MCF 10A (cell line): Measurements from ENCODE around the gene CACNA1D. TPM values are rescaled to one million over a fixed set of nuclear protein-coding genes. Genes with fewer than 3 reads are reported as not detected.

Source experiments
- BruUV-seq: library from RNA; stranded (reverse); fragments of 400-500 nt; replicated peaks from 2 replicates; lab custom pipeline; 2021; lab: Mats Ljungman, UMichigan
- CTCF ChIA-PET: fragments of 300-600 bp; sonication (Branson Sonifier 250); formaldehyde crosslinking; extraction: SDS; loops from one replicate; lab custom pipeline; 2021; ENCODE audit warnings: antibody characterized with exemption, inconsistent platforms; lab: Yijun Ruan, JAX
- POLR2A ChIA-PET: fragments of 300-600, 350-650 bp; sonication (Branson Sonifier 250); formaldehyde crosslinking; extraction: SDS; loops from one replicate; lab custom pipeline; 2020; ENCODE audit warnings: antibody characterized with exemption, inconsistent platforms; lab: Yijun Ruan, JAX
- DNase-seq: peaks from one replicate; pipeline ENCODE4 v3.0.0-alpha.2; 2018; ENCODE audit not compliant: unreplicated experiment
- H3K27ac Mint-ChIP-seq: one replicate; pipeline ENCODE4 v1.8.0; 2022; ENCODE audit warnings: mild to moderate bottlenecking, low read depth, mixed read lengths; ENCODE audit not compliant: unreplicated experiment
- H3K27me3 Mint-ChIP-seq: one replicate; pipeline ENCODE4 v1.8.0; 2022; ENCODE audit warnings: mixed read lengths; ENCODE audit not compliant: insufficient read depth, unreplicated experiment
- H3K36me3 Mint-ChIP-seq: one replicate; pipeline ENCODE4 v1.8.0; 2022; ENCODE audit warnings: mild to moderate bottlenecking, moderate library complexity, mixed read lengths; ENCODE audit not compliant: insufficient read depth, unreplicated experiment
- H3K4me1 Mint-ChIP-seq: one replicate; pipeline ENCODE4 v1.8.0; 2022; ENCODE audit warnings: mixed read lengths; ENCODE audit not compliant: insufficient read depth, unreplicated experiment
- H3K4me3 Mint-ChIP-seq: one replicate; pipeline ENCODE4 v1.8.0; 2022; ENCODE audit warnings: mild to moderate bottlenecking, moderate library complexity, mixed read lengths; ENCODE audit not compliant: unreplicated experiment
- H3K9me3 Mint-ChIP-seq: one replicate; pipeline ENCODE4 v1.8.0; 2022; ENCODE audit warnings: mixed read lengths; ENCODE audit not compliant: unreplicated experiment
- intact Hi-C: fragments of 100-400 bp; cut with micrococcal nuclease; formaldehyde crosslinking; loops from 2 replicates; pipeline ENCODE4 v1.14.1; 2022
- total RNA-seq: library from RNA; stranded (reverse); gene quantifications from 2 replicates; pipeline ENCODE4 v1.2.3, GENCODE V29; 2022
- TF ChIP-seq, protein P1 (sequence below): fragments of 200-600 bp; IDR thresholded peaks from one replicate; pipeline ENCODE4 v1.8.0; 2022; ENCODE audit warnings: antibody characterized with exemption, mild to moderate bottlenecking; ENCODE audit not compliant: unreplicated experiment

The CACNA1D gene
- total RNA-seq, 1 experiment from 2014 or later: 0.26 TPM

DNA sequence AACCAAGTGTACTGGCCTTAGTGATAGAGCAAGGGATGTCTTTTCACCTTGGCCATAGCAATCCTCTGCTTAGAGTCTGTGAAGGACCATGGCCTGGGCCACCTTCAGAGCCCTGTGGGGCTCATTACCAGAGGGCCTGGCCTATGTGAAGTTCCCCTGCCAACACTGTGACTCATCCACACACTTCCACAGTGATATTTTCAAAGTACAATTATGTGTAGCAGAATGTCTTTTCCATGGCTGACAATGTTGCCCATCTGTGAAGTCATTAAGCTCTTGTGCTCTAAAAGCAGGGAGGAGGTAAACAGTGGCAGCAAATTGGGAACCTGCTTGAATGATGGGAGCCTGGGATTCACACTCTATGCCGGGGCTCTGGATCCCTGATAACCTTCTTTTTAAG is 12.2 kb upstream of the CACNA1D start:
- TF ChIP-seq, protein P1, sequence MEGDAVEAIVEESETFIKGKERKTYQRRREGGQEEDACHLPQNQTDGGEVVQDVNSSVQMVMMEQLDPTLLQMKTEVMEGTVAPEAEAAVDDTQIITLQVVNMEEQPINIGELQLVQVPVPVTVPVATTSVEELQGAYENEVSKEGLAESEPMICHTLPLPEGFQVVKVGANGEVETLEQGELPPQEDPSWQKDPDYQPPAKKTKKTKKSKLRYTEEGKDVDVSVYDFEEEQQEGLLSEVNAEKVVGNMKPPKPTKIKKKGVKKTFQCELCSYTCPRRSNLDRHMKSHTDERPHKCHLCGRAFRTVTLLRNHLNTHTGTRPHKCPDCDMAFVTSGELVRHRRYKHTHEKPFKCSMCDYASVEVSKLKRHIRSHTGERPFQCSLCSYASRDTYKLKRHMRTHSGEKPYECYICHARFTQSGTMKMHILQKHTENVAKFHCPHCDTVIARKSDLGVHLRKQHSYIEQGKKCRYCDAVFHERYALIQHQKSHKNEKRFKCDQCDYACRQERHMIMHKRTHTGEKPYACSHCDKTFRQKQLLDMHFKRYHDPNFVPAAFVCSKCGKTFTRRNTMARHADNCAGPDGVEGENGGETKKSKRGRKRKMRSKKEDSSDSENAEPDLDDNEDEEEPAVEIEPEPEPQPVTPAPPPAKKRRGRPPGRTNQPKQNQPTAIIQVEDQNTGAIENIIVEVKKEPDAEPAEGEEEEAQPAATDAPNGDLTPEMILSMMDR: no peak
- H3K9me3 Mint-ChIP-seq: no peaks in the 10 kb centered on the region
- no TSS peak for BruUV-seq
- H3K36me3 Mint-ChIP-seq: no peaks in the 10 kb centered on the region
- H3K27me3 Mint-ChIP-seq: no peaks in the 10 kb centered on the region
- H3K27ac Mint-ChIP-seq: no peak overlapping the region
- no peak overlapping the region for H3K4me3 Mint-ChIP-seq
- DNase-seq: no peak
- H3K4me1 Mint-ChIP-seq: no peaks in the 10 kb centered on the region
- intact Hi-C loops: no loop called here
- ChIA-PET CTCF (interaction anchor here (0.6 to 1.1 kb wide), 2 partner anchors 20 to 31 kb away, joined by 3 read pairs; no protein-coding TSS in a partner anchor), POLR2A (no interaction called here)

GRCh38 chr3:53483821-53484220 is 10.6 kb upstream of the CACNA1D start:
- TF ChIP-seq, protein P1: no peak
- no peaks in the 10 kb centered on the region for H3K9me3 Mint-ChIP-seq
- H3K27ac Mint-ChIP-seq: no peak overlapping the region
- no peaks in the 10 kb centered on the region for H3K27me3 Mint-ChIP-seq
- intact Hi-C loops: no loop called here
- POLR2A ChIA-PET: no interaction called here
- CTCF ChIA-PET: no interaction called here
- H3K4me1 Mint-ChIP-seq: no peaks in the 10 kb centered on the region
- BruUV-seq: no TSS peak
- DNase-seq: no peak
- H3K4me3 Mint-ChIP-seq: no peak overlapping the region
- no peaks in the 10 kb centered on the region for H3K36me3 Mint-ChIP-seq

GRCh38 chr3:53484984-53485383 is 9.4 kb upstream of the CACNA1D start:
- CTCF ChIA-PET: interaction anchor here (0.8 kb wide), 1 partner anchor 11 kb away, joined by 6 read pairs; no protein-coding TSS in a partner anchor
- no peak for DNase-seq
- POLR2A ChIA-PET: no interaction called here
- Mint-ChIP-seq H3K9me3 (no peaks in the 10 kb centered on the region), H3K4me3 (no peak overlapping the region), H3K27me3 (peaks cover 7% of the 10 kb centered on the region), H3K27ac (no peak overlapping the region), H3K4me1 (no peaks in the 10 kb centered on the region), H3K36me3 (no peaks in the 10 kb centered on the region)
- no TSS peak for BruUV-seq
- TF ChIP-seq, protein P1: no peak
- intact Hi-C loops: no loop called here

DNA sequence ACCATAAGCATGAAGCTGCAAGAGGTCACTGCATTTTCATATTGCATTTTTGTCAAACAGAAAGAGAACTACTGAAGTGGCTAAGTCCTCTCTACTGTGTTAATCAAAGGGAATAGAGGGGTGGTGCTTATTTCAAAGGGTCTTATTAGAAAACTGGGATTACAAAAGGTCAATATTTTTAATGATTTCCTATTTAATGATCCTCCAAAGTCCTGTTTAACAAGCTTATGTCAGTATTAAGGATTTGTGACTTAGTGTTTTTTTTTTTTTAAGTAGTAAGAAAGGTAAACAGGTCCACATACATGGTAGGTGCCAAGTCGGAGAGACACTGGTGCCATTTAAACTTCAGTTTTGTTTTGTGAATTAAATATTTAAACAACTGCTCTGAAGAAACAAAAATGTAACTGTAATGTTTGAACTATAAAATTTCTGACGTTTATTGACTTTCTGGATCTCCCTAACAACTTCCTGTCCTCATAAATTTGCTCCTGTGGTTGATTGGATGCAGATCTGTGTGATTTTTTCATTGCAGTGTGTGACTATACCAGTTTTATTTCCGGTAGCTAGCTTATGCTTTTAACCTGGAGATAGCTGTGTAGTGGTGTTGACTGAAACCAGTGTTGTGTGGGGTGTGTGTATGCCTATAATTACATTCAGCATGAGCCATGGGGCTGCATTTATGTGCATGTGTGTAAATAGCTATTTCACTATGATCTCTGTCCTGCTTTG is 8.6 kb upstream of the CACNA1D start:
- no TSS peak for BruUV-seq
- CTCF ChIA-PET: interaction anchor here (0.7 kb wide), 1 partner anchor 16 kb away, joined by 3 read pairs; no protein-coding TSS in a partner anchor
- no peaks in the 10 kb centered on the region for H3K4me1 Mint-ChIP-seq
- no peaks in the 10 kb centered on the region for H3K9me3 Mint-ChIP-seq
- TF ChIP-seq, protein P1: no peak
- H3K36me3 Mint-ChIP-seq: no peaks in the 10 kb centered on the region
- intact Hi-C loops: no loop called here
- DNase-seq: no peak
- peaks cover 16% of the 10 kb centered on the region for H3K27me3 Mint-ChIP-seq
- H3K27ac Mint-ChIP-seq: no peak overlapping the region
- no peak overlapping the region for H3K4me3 Mint-ChIP-seq
- POLR2A ChIA-PET: no interaction called here
